Right forelimb (tissue), 1 donor: ENCODE measurements around the gene OTOG.

ENCODE experiments used
- DNase-seq: peaks from one replicate; pipeline ENCODE4 v3.0.0-alpha.2; 2018

OTOG gene

GRCh38 chr11:17563961-17564686 lies 17.1 kb downstream of the OTOG start:
- DNase-seq, result no peak

- DNase-seq, result no peak
Measured at GRCh38 chr11:17564687-17565042, 17.6 kb downstream of the OTOG start.

GRCh38 chr11:17568944-17569343 lies 21.9 kb downstream of the OTOG start:
- DNase-seq, result peak; percentile 16

GRCh38 chr11:17570034-17570433 lies 23.0 kb downstream of the OTOG start:
- peak; percentile 23 for DNase-seq

- DNase-seq, result no peak
Measured at GRCh38 chr11:17571431-17572358, 24.6 kb downstream of the OTOG start.

- DNase-seq, result no peak
Measured at GRCh38 chr11:17572359-17572690, 25.3 kb downstream of the OTOG start.

GRCh38 chr11:17572791-17573460 lies 25.9 kb downstream of the OTOG start:
- peak; percentile 16 for DNase-seq

- no peak for DNase-seq
Measured at GRCh38 chr11:17573526-17573925, 26.5 kb downstream of the OTOG start.

GRCh38 chr11:17574141-17575091 lies 27.4 kb downstream of the OTOG start:
- peak; percentile 26 for DNase-seq

- DNase-seq, result peak; percentile 34
Measured at GRCh38 chr11:17575431-17576425, 28.7 kb downstream of the OTOG start.

- peak; percentile 36 for DNase-seq
Measured at GRCh38 chr11:17578296-17578695, 31.2 kb downstream of the OTOG start.

GRCh38 chr11:17578958-17579357 lies 31.9 kb downstream of the OTOG start:
- DNase-seq, result no peak

GRCh38 chr11:17579451-17579850 lies 32.4 kb downstream of the OTOG start:
- DNase-seq, result peak; percentile 28

- DNase-seq, result no peak
Measured at GRCh38 chr11:17580271-17580670, 33.2 kb downstream of the OTOG start.

GRCh38 chr11:17581036-17581731 lies 34.1 kb downstream of the OTOG start:
- DNase-seq, result no peak

GRCh38 chr11:17581732-17582053 lies 34.6 kb downstream of the OTOG start:
- DNase-seq, result no peak

- no peak for DNase-seq
Measured at GRCh38 chr11:17585911-17586695, 39.0 kb downstream of the OTOG start.

GRCh38 chr11:17588166-17588565 lies 41.1 kb downstream of the OTOG start:
- DNase-seq, result no peak

GRCh38 chr11:17588721-17589120 lies 41.7 kb downstream of the OTOG start:
- no peak for DNase-seq

GRCh38 chr11:17590463-17590862 lies 43.4 kb downstream of the OTOG start:
- DNase-seq, result no peak
